ENCODE results near the gene ADGRL2. TPM values are rescaled to one million over a fixed set of nuclear protein-coding genes. Genes with fewer than 3 reads are reported as not detected.

Gene ADGRL2
- total RNA-seq, 1 donor from 2014 or later, result 48.9 TPM

DNA sequence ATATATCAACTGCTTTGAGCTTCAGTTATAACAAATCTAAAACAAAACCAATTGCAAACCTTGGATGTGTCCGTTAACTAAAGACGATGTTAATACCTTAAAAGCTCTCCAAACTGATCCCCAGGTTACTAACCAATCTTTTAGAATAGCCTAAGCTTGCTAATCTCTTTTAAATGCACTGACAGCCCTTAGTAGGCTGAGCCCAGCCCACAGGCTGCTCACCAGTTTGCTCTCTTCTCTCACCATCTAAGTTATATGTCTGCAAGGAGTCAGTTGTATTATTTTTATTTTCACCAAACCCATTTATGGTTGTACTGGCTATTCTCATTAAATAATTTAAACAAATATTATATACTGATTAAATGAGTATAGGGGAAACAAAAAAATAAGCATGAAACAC, 199.5 kb downstream of the ADGRL2 start:
- no peaks in the 10 kb centered on the region for H3K36me3 ChIP-seq

GRCh38 chr1:82001345-82001744, 200.6 kb downstream of the ADGRL2 start:
- no peaks in the 10 kb centered on the region for H3K36me3 ChIP-seq
- TF ChIP-seq, protein P1, sequence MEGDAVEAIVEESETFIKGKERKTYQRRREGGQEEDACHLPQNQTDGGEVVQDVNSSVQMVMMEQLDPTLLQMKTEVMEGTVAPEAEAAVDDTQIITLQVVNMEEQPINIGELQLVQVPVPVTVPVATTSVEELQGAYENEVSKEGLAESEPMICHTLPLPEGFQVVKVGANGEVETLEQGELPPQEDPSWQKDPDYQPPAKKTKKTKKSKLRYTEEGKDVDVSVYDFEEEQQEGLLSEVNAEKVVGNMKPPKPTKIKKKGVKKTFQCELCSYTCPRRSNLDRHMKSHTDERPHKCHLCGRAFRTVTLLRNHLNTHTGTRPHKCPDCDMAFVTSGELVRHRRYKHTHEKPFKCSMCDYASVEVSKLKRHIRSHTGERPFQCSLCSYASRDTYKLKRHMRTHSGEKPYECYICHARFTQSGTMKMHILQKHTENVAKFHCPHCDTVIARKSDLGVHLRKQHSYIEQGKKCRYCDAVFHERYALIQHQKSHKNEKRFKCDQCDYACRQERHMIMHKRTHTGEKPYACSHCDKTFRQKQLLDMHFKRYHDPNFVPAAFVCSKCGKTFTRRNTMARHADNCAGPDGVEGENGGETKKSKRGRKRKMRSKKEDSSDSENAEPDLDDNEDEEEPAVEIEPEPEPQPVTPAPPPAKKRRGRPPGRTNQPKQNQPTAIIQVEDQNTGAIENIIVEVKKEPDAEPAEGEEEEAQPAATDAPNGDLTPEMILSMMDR (IDR thresholded peaks at IDR 0.05), result no peak
- intact Hi-C loops (cut with DNase I), result no loop called here

More for the DNA sequence above, 199.5 kb downstream of the ADGRL2 start:
- intact Hi-C loops (cut with DNase I), result no loop called here
- no peaks in the 10 kb centered on the region for H3K27me3 ChIP-seq
- DNase-seq (ENCODE audit: low spot score in 2 of 2), result no peak
- H3K4me3 ChIP-seq, result no peak overlapping the region
- H3K4me1 ChIP-seq, result peaks cover 0 to 4% of the 10 kb centered on the region in 2 donors
- no peaks in the 10 kb centered on the region for H3K9me3 ChIP-seq
- TF ChIP-seq, protein P1 (IDR thresholded peaks at IDR 0.05), result no peak
- no peak overlapping the region for H3K27ac ChIP-seq

GRCh38 chr1:82007804-82008203, 207.1 kb downstream of the ADGRL2 start:
- Histone ChIP-seq H3K4me1 (no peaks in the 10 kb centered on the region), H3K4me3 (no peak overlapping the region), H3K27ac (no peak overlapping the region), H3K27me3 (no peaks in the 10 kb centered on the region), H3K36me3 (no peaks in the 10 kb centered on the region), H3K9me3 (no peaks in the 10 kb centered on the region)
- intact Hi-C loops (cut with DNase I), result no loop called here
- DNase-seq (ENCODE audit: low spot score in 2 of 2), result no peak
- TF ChIP-seq, protein P1 (IDR thresholded peaks at IDR 0.05), result no peak

More at GRCh38 chr1:82001345-82001744, 200.6 kb downstream of the ADGRL2 start:
- no peaks in the 10 kb centered on the region for H3K9me3 ChIP-seq
- peaks cover 0 to 4% of the 10 kb centered on the region in 2 donors for H3K4me1 ChIP-seq
- no peaks in the 10 kb centered on the region for H3K27me3 ChIP-seq
- no peak overlapping the region for H3K4me3 ChIP-seq
- DNase-seq (ENCODE audit: low spot score in 2 of 2), result no peak
- H3K27ac ChIP-seq, result no peak overlapping the region

- TF ChIP-seq, protein P1 (IDR thresholded peaks at IDR 0.05), result no peak
- no peak overlapping the region for H3K4me3 ChIP-seq
- H3K27ac ChIP-seq, result no peak overlapping the region
- no peaks in the 10 kb centered on the region for H3K27me3 ChIP-seq
- H3K9me3 ChIP-seq, result no peaks in the 10 kb centered on the region
- H3K36me3 ChIP-seq, result no peaks in the 10 kb centered on the region
- DNase-seq (ENCODE audit: low spot score in 2 of 2), result no peak
- intact Hi-C loops (cut with DNase I), result no loop called here
- no peaks in the 10 kb centered on the region for H3K4me1 ChIP-seq
Observed at GRCh38 chr1:82013702-82014101, 213.0 kb downstream of the ADGRL2 start.

DNA sequence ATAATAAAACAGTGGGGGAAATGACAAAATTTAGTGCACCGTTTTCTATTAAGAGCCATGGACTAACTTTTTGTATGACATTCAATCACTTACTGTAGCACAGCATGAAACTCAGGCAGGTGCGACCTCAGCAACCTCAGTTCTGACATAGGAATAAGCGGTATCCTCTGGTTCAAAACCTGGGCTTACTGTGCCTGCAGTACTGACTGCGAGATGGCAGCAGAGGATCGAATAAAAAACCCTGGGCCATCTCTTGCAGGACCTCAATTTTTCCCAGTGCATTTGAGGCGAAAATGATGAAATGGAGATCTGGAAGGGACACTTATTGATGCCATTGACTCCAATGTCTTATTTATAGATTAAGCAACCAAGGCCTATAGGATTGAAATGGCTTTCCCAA, 214.7 kb downstream of the ADGRL2 start:
- H3K27ac ChIP-seq, result no peak overlapping the region
- no peaks in the 10 kb centered on the region for H3K4me1 ChIP-seq
- no peak for DNase-seq (ENCODE audit: low spot score in 2 of 2)
- H3K27me3 ChIP-seq, result no peaks in the 10 kb centered on the region
- no peaks in the 10 kb centered on the region for H3K9me3 ChIP-seq
- no peaks in the 10 kb centered on the region for H3K36me3 ChIP-seq
- intact Hi-C loops (cut with DNase I), result no loop called here
- TF ChIP-seq, protein P1 (IDR thresholded peaks at IDR 0.05), result no peak
- no peak overlapping the region for H3K4me3 ChIP-seq

GRCh38 chr1:82018319-82018718, 217.6 kb downstream of the ADGRL2 start:
- DNase-seq (ENCODE audit: low spot score in 2 of 2), result no peak
- H3K36me3 ChIP-seq, result no peaks in the 10 kb centered on the region
- H3K4me3 ChIP-seq, result no peak overlapping the region
- H3K4me1 ChIP-seq, result no peaks in the 10 kb centered on the region
- H3K27me3 ChIP-seq, result no peaks in the 10 kb centered on the region
- intact Hi-C loops (cut with DNase I), result no loop called here
- TF ChIP-seq, protein P1 (IDR thresholded peaks at IDR 0.05), result no peak
- H3K27ac ChIP-seq, result no peak overlapping the region
- no peaks in the 10 kb centered on the region for H3K9me3 ChIP-seq

All from ascending aorta (tissue), 2 donors.